Measurements from ENCODE around the gene LTO1.

LTO1 gene

GRCh38 chr11:69664901-69665300 is 10.3 kb downstream of the LTO1 start:
- no peak for DNase-seq
- H3K4me1 ChIP-seq (ENCODE audit: control extremely low read depth in 1 of 4, control insufficient read depth in 4 of 4, insufficient read depth in 4 of 4, low read length in 3 of 4) = peaks cover 0 to 14% (median 3%) of the 10 kb centered on the region in 4 experiments
- H3K27ac ChIP-seq (ENCODE audit: insufficient read depth in 1 of 2, low read depth in 1 of 2, low read length in 2 of 2, poor library complexity in 1 of 2, severe bottlenecking in 2 of 2) = no peak overlapping the region
- POLR2A ChIA-PET = no interaction called here
- no peaks in the 10 kb centered on the region for H3K27me3 ChIP-seq (replicated peaks in 2 of 5; ENCODE audit: control insufficient read depth in 4 of 5, insufficient read depth in 5 of 5, low read length in 4 of 5)
- H3K36me3 ChIP-seq (ENCODE audit: control insufficient read depth in 4 of 4, insufficient read depth in 4 of 4, low read length in 3 of 4) = peaks cover 9 to 39% (median 24%) of the 10 kb centered on the region in 4 experiments
- H3K4me3 ChIP-seq (ENCODE audit: control insufficient read depth in 1 of 7, extremely low read depth in 1 of 7, insufficient read depth in 4 of 7, low read depth in 2 of 7, low read length in 6 of 7) = no peak overlapping the region
- no peaks in the 10 kb centered on the region for H3K9me3 ChIP-seq (ENCODE audit: control extremely low read depth in 1 of 5, control insufficient read depth in 4 of 5, insufficient read depth in 2 of 5, low read depth in 1 of 5, low read length in 4 of 5)
- CTCF ChIA-PET = no interaction called here
- 90% methylated on average over 8 of the region's 8 CpGs for WGBS (ENCODE audit: insufficient coverage)

GRCh38 chr11:69664103-69664775 is 10.9 kb downstream of the LTO1 start:
- Histone ChIP-seq H3K4me1 (ENCODE audit: control extremely low read depth in 1 of 4, control insufficient read depth in 4 of 4, insufficient read depth in 4 of 4, low read length in 3 of 4) (peaks cover 0 to 14% (median 3%) of the 10 kb centered on the region in 4 experiments), H3K4me3 (ENCODE audit: control insufficient read depth in 1 of 7, extremely low read depth in 1 of 7, insufficient read depth in 4 of 7, low read depth in 2 of 7, low read length in 6 of 7) (no peak overlapping the region), H3K27me3 (replicated peaks in 2 of 5; ENCODE audit: control insufficient read depth in 4 of 5, insufficient read depth in 5 of 5, low read length in 4 of 5) (no peaks in the 10 kb centered on the region), H3K9me3 (ENCODE audit: control extremely low read depth in 1 of 5, control insufficient read depth in 4 of 5, insufficient read depth in 2 of 5, low read depth in 1 of 5, low read length in 4 of 5) (no peaks in the 10 kb centered on the region), H3K27ac (ENCODE audit: insufficient read depth in 1 of 2, low read depth in 1 of 2, low read length in 2 of 2, poor library complexity in 1 of 2, severe bottlenecking in 2 of 2) (no peak overlapping the region), H3K36me3 (ENCODE audit: control insufficient read depth in 4 of 4, insufficient read depth in 4 of 4, low read length in 3 of 4) (peaks cover 6 to 34% (median 21%) of the 10 kb centered on the region in 4 experiments)
- WGBS (ENCODE audit: insufficient coverage) = 98% methylated on average over 17 of the region's 17 CpGs
- CTCF ChIA-PET = no interaction called here
- POLR2A ChIA-PET = interaction anchor here (0.6 kb wide), 1 partner anchor 592 kb away, joined by 3 read pairs; no protein-coding TSS in a partner anchor
- no peak for DNase-seq

GRCh38 chr11:69663326-69663725 is 11.8 kb downstream of the LTO1 start:
- peaks cover 0 to 14% (median 3%) of the 10 kb centered on the region in 4 experiments for H3K4me1 ChIP-seq (ENCODE audit: control extremely low read depth in 1 of 4, control insufficient read depth in 4 of 4, insufficient read depth in 4 of 4, low read length in 3 of 4)
- no peak overlapping the region for H3K4me3 ChIP-seq (ENCODE audit: control insufficient read depth in 1 of 7, extremely low read depth in 1 of 7, insufficient read depth in 4 of 7, low read depth in 2 of 7, low read length in 6 of 7)
- POLR2A ChIA-PET = no interaction called here
- peaks cover 4 to 31% (median 19%) of the 10 kb centered on the region in 4 experiments for H3K36me3 ChIP-seq (ENCODE audit: control insufficient read depth in 4 of 4, insufficient read depth in 4 of 4, low read length in 3 of 4)
- no peaks in the 10 kb centered on the region for H3K27me3 ChIP-seq (replicated peaks in 2 of 5; ENCODE audit: control insufficient read depth in 4 of 5, insufficient read depth in 5 of 5, low read length in 4 of 5)
- CTCF ChIA-PET = interaction anchor here (2.0 kb wide), 1 partner anchor 19 kb away, joined by 8 read pairs; no protein-coding TSS in a partner anchor
- 95% methylated on average over 6 of the region's 6 CpGs for WGBS (ENCODE audit: insufficient coverage)
- H3K27ac ChIP-seq (ENCODE audit: insufficient read depth in 1 of 2, low read depth in 1 of 2, low read length in 2 of 2, poor library complexity in 1 of 2, severe bottlenecking in 2 of 2) = no peak overlapping the region
- no peak for DNase-seq
- H3K9me3 ChIP-seq (ENCODE audit: control extremely low read depth in 1 of 5, control insufficient read depth in 4 of 5, insufficient read depth in 2 of 5, low read depth in 1 of 5, low read length in 4 of 5) = no peaks in the 10 kb centered on the region

- Histone ChIP-seq H3K9me3 (ENCODE audit: control extremely low read depth in 1 of 5, control insufficient read depth in 4 of 5, insufficient read depth in 2 of 5, low read depth in 1 of 5, low read length in 4 of 5) (no peaks in the 10 kb centered on the region), H3K27ac (ENCODE audit: insufficient read depth in 1 of 2, low read depth in 1 of 2, low read length in 2 of 2, poor library complexity in 1 of 2, severe bottlenecking in 2 of 2) (no peak overlapping the region), H3K36me3 (ENCODE audit: control insufficient read depth in 4 of 4, insufficient read depth in 4 of 4, low read length in 3 of 4) (peaks cover 4 to 31% (median 17%) of the 10 kb centered on the region in 4 experiments), H3K4me3 (ENCODE audit: control insufficient read depth in 1 of 7, extremely low read depth in 1 of 7, insufficient read depth in 4 of 7, low read depth in 2 of 7, low read length in 6 of 7) (no peak overlapping the region), H3K27me3 (replicated peaks in 2 of 5; ENCODE audit: control insufficient read depth in 4 of 5, insufficient read depth in 5 of 5, low read length in 4 of 5) (no peaks in the 10 kb centered on the region), H3K4me1 (ENCODE audit: control extremely low read depth in 1 of 4, control insufficient read depth in 4 of 4, insufficient read depth in 4 of 4, low read length in 3 of 4) (peaks cover 0 to 14% (median 3%) of the 10 kb centered on the region in 4 experiments)
- ChIA-PET CTCF (interaction anchor here (1.1 to 5.2 kb wide), 4 partner anchors 8 to 562 kb away, joined by 3 to 38 read pairs (median 7); no protein-coding TSS in a partner anchor), POLR2A (no interaction called here)
- WGBS (ENCODE audit: insufficient coverage) = 96% methylated on average over 10 of the region's 13 CpGs
- no peak for DNase-seq
These were observed 12.3 kb downstream of the LTO1 start for GRCh38 chr11:69662806-69663205.

- WGBS (ENCODE audit: insufficient coverage) = 39% methylated on average over 11 of the region's 16 CpGs
- peaks cover 0 to 14% (median 3%) of the 10 kb centered on the region in 4 experiments for H3K4me1 ChIP-seq (ENCODE audit: control extremely low read depth in 1 of 4, control insufficient read depth in 4 of 4, insufficient read depth in 4 of 4, low read length in 3 of 4)
- no peak overlapping the region for H3K4me3 ChIP-seq (ENCODE audit: control insufficient read depth in 1 of 7, extremely low read depth in 1 of 7, insufficient read depth in 4 of 7, low read depth in 2 of 7, low read length in 6 of 7)
- H3K27ac ChIP-seq (ENCODE audit: insufficient read depth in 1 of 2, low read depth in 1 of 2, low read length in 2 of 2, poor library complexity in 1 of 2, severe bottlenecking in 2 of 2) = no peak overlapping the region
- H3K36me3 ChIP-seq (ENCODE audit: control insufficient read depth in 4 of 4, insufficient read depth in 4 of 4, low read length in 3 of 4) = peaks cover 4 to 27% (median 12%) of the 10 kb centered on the region in 4 experiments
- DNase-seq = peak in 2 of 3 donors; percentile 46 to 62
- no peaks in the 10 kb centered on the region for H3K27me3 ChIP-seq (replicated peaks in 2 of 5; ENCODE audit: control insufficient read depth in 4 of 5, insufficient read depth in 5 of 5, low read length in 4 of 5)
- POLR2A ChIA-PET = no interaction called here
- no peaks in the 10 kb centered on the region for H3K9me3 ChIP-seq (ENCODE audit: control extremely low read depth in 1 of 5, control insufficient read depth in 4 of 5, insufficient read depth in 2 of 5, low read depth in 1 of 5, low read length in 4 of 5)
- CTCF ChIA-PET = interaction anchor here (1.1 to 5.2 kb wide), 5 partner anchors 9 to 561 kb away, joined by 3 to 38 read pairs (median 6); no protein-coding TSS in a partner anchor
These were observed 13.0 kb downstream of the LTO1 start for GRCh38 chr11:69662021-69662698.

- peaks cover 0 to 14% (median 3%) of the 10 kb centered on the region in 4 experiments for H3K4me1 ChIP-seq (ENCODE audit: control extremely low read depth in 1 of 4, control insufficient read depth in 4 of 4, insufficient read depth in 4 of 4, low read length in 3 of 4)
- DNase-seq = no peak
- CTCF ChIA-PET = interaction anchor here (1.6 to 5.2 kb wide), 4 partner anchors 10 to 560 kb away, joined by 4 to 38 read pairs (median 7); no protein-coding TSS in a partner anchor
- 70% methylated on average over 7 of the region's 10 CpGs for WGBS (ENCODE audit: insufficient coverage)
- H3K27ac ChIP-seq (ENCODE audit: insufficient read depth in 1 of 2, low read depth in 1 of 2, low read length in 2 of 2, poor library complexity in 1 of 2, severe bottlenecking in 2 of 2) = no peak overlapping the region
- no peaks in the 10 kb centered on the region for H3K27me3 ChIP-seq (replicated peaks in 2 of 5; ENCODE audit: control insufficient read depth in 4 of 5, insufficient read depth in 5 of 5, low read length in 4 of 5)
- peaks cover under 1 to 20% (median 10%) of the 10 kb centered on the region in 4 experiments for H3K36me3 ChIP-seq (ENCODE audit: control insufficient read depth in 4 of 4, insufficient read depth in 4 of 4, low read length in 3 of 4)
- POLR2A ChIA-PET = no interaction called here
- H3K9me3 ChIP-seq (ENCODE audit: control extremely low read depth in 1 of 5, control insufficient read depth in 4 of 5, insufficient read depth in 2 of 5, low read depth in 1 of 5, low read length in 4 of 5) = no peaks in the 10 kb centered on the region
- H3K4me3 ChIP-seq (ENCODE audit: control insufficient read depth in 1 of 7, extremely low read depth in 1 of 7, insufficient read depth in 4 of 7, low read depth in 2 of 7, low read length in 6 of 7) = no peak overlapping the region
These were observed 13.8 kb downstream of the LTO1 start for GRCh38 chr11:69661413-69661715.

GRCh38 chr11:69660001-69660500 is 15.1 kb downstream of the LTO1 start:
- ChIA-PET CTCF (interaction anchor here (1.1 to 5.2 kb wide), 3 partner anchors 11 to 559 kb away, joined by 3 to 38 read pairs (median 3); no protein-coding TSS in a partner anchor), POLR2A (no interaction called here)
- Histone ChIP-seq H3K9me3 (ENCODE audit: control extremely low read depth in 1 of 5, control insufficient read depth in 4 of 5, insufficient read depth in 2 of 5, low read depth in 1 of 5, low read length in 4 of 5) (no peaks in the 10 kb centered on the region), H3K36me3 (ENCODE audit: control insufficient read depth in 4 of 4, insufficient read depth in 4 of 4, low read length in 3 of 4) (peaks cover 0 to 11% (median 7%) of the 10 kb centered on the region in 4 experiments), H3K4me3 (ENCODE audit: control insufficient read depth in 1 of 7, extremely low read depth in 1 of 7, insufficient read depth in 4 of 7, low read depth in 2 of 7, low read length in 6 of 7) (no peak overlapping the region), H3K4me1 (ENCODE audit: control extremely low read depth in 1 of 4, control insufficient read depth in 4 of 4, insufficient read depth in 4 of 4, low read length in 3 of 4) (peaks cover 0 to 14% (median 3%) of the 10 kb centered on the region in 4 experiments), H3K27ac (ENCODE audit: insufficient read depth in 1 of 2, low read depth in 1 of 2, low read length in 2 of 2, poor library complexity in 1 of 2, severe bottlenecking in 2 of 2) (no peak overlapping the region), H3K27me3 (replicated peaks in 2 of 5; ENCODE audit: control insufficient read depth in 4 of 5, insufficient read depth in 5 of 5, low read length in 4 of 5) (no peaks in the 10 kb centered on the region)
- DNase-seq = no peak
- WGBS (ENCODE audit: insufficient coverage) = 100% methylated on average over 1 of the region's 4 CpGs

All from common myeloid progenitor, CD34-positive (primary cell).